Glomerular endothelial cell (primary cell): ENCODE data around the gene SYTL3. TPM values are rescaled to one million over a fixed set of nuclear protein-coding genes. Genes with fewer than 3 reads are reported as not detected.

Source experiments
- DNase-seq: peaks from one replicate; pipeline ENCODE4 v3.0.0-alpha.2; 2011; ENCODE audit warnings: low read depth, low spot score; ENCODE audit errors: extremely low read depth
- total RNA-seq: library from RNA; depleted of rRNA; stranded (reverse); fragments of >200 nt; gene quantifications from 2 replicates; pipeline ENCODE4 v1.2.3, GENCODE V29; 2015

Gene SYTL3
- total RNA-seq, 1 donor from 2014 or later: 2.2 TPM

GRCh38 chr6:158808941-158809678 lies 159.3 kb downstream of the SYTL3 start:
- no peak for DNase-seq

GRCh38 chr6:158810155-158811095 lies 160.6 kb downstream of the SYTL3 start:
- DNase-seq: no peak

- DNase-seq: no peak
Measured at GRCh38 chr6:158812611-158813010, 162.8 kb downstream of the SYTL3 start.

GRCh38 chr6:158813032-158813431 lies 163.2 kb downstream of the SYTL3 start:
- DNase-seq: no peak

Other genes with a start within 250 kb of the SYTL3 start
- 43.1 and 46.6 TPM in 2 replicates for gene TMEM181, start 90.0 kb upstream of the SYTL3 start, total RNA-seq
- 143 and 193 TPM in 2 replicates for gene DYNLT1, start 5.3 kb upstream of the SYTL3 start, total RNA-seq
- gene EZR, start 169.3 kb downstream of the SYTL3 start, total RNA-seq: 108 and 114 TPM in 2 replicates